ENCODE measurements around the gene SHBG.

GRCh38 chr17:7612294-7612640, 17.7 kb upstream of the SHBG start:
- TF ChIP-seq CTCF (IDR thresholded peaks at IDR 0.05 in 2 of 3, conservative IDR thresholded peaks at IDR 0.05 in 1 of 3; ENCODE audit: borderline replicate concordance in 1 of 3, insufficient read depth in 1 of 3, low read depth in 2 of 3, low read length in 2 of 3) (no peak), SIN3A (IDR thresholded peaks at IDR 0.05; ENCODE audit: low read depth) (no peak)
